ENCODE data around the gene G3BP1. TPM values are rescaled to one million over a fixed set of nuclear protein-coding genes. Genes with fewer than 3 reads are reported as not detected.
"Not testable (repeated sequence)": the region's sequence is repeated elsewhere in the genome, so short reads cannot be mapped to it uniquely, and the experiment has no call there.

The G3BP1 gene
- total RNA-seq, 2 experiments from 2014 or later: 193 to 213 TPM

DNA sequence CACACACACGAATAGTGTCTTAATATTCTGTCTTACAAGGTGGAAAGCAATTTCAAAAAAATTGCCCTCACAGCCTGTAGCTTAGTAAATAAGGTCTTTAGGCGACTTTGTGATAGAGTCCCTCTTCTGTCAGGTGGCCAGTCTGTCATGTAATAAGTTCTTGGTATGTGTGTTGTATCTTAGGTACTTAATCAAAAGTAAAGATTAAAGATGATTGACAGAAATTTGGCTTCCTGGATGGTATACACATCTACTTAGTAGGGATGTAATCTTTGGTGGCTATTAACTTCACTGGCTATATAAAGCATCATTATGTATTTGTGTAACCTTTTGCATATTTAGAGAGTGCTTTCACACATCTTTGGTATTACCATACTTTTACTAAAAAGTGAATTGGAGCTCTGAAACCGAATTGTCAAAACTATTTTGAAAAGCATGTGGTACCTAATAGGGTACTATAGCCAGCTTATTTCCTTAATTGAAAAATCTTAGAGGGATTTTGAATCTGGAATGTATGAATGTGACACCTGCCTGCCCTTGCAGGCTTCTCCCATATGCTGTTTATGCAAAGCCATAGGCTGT lies 3.4 kb downstream of the G3BP1 start:
- ChIA-PET CTCF (interaction anchor here (0.6 to 5.3 kb wide), 5 partner anchors 10 to 369 kb away, joined by 3 to 53 read pairs (median 5); no protein-coding TSS in a partner anchor), POLR2A (interaction anchor here (6.8 kb wide), 1 partner anchor 16 kb away, joined by 100 read pairs; the partner anchor contains the start of gene ATOX1)
- DNase-seq: no peak

DNA sequence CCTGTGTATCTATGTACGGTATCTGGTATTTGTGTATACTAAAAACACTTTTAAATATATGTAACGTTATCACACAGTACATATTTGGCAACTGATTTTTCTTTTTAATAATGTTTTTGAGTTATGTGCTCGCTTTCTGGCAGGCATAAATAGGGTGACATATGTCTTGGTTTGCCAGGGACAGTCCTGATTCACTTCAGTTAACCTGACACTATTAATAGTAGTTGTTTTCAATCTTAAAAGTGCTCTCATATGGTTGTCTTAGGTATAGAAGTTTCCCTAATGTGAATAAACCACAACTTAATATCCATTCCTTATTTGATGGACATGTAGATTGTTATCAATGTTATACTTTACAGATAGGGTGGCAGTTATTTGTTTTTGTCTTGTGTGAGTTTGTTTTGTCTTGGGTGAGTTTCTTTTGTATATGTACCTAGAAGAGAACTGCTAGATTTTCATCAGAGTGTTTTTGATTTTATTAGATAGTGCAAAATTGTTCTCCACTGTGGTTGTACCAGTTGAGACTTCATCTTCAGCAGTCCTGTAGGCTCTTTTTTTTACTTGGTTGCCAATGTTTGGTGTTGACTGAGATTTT lies 7.9 kb downstream of the G3BP1 start:
- ChIA-PET CTCF (no interaction called here), POLR2A (interaction anchor here (0.5 to 1.4 kb wide), 2 partner anchors 8 to 15 kb away, joined by 3 to 4 read pairs; partner anchors contain the start of gene G3BP1)
- Mint-ChIP-seq H3K4me3 (no peak overlapping the region), H3K9me3 (ENCODE audit: insufficient read depth) (no peaks in the 10 kb centered on the region), H3K36me3 (ENCODE audit: low read depth) (peaks cover 50% of the 10 kb centered on the region), H3K27me3 (ENCODE audit: low read depth) (no peaks in the 10 kb centered on the region), H3K4me1 (ENCODE audit: low read depth) (peaks cover 66% of the 10 kb centered on the region), H3K27ac (no peak overlapping the region)
- ATAC-seq: no peak
- no peak for DNase-seq

More for the DNA sequence above, 3.4 kb downstream of the G3BP1 start:
- Mint-ChIP-seq H3K4me1 (ENCODE audit: low read depth) (peaks cover 58% of the 10 kb centered on the region), H3K9me3 (ENCODE audit: insufficient read depth) (no peaks in the 10 kb centered on the region), H3K27me3 (ENCODE audit: low read depth) (no peaks in the 10 kb centered on the region), H3K36me3 (ENCODE audit: low read depth) (peaks cover 61% of the 10 kb centered on the region), H3K4me3 (peak overlapping the region; percentile 87), H3K27ac (peak overlapping the region; percentile 39)
- ATAC-seq: no peak

DNA sequence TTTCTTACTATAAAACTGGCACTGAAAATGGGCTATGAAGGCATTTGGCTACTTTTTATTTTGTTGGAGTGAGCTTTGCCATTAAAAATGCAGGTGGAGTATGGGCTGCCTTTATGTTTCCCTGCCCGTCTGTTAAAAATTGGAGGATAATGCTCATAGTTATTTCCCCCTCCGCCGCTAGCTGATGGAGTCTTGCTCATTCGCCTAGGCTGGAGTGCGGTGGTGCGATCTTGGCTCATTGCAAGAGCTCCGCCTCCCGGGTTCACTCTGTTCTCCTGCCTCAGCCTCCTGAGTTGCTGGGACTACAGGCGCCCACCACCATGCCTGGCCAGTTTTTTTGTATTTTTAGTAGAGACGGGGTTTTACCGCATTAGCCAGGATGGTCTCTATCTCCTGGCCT lies 8.6 kb downstream of the G3BP1 start:
- ATAC-seq: no peak
- no peak for DNase-seq
- POLR2A ChIA-PET: interaction anchor here (0.5 to 1.4 kb wide), 2 partner anchors 9 to 15 kb away, joined by 3 to 4 read pairs; partner anchors contain the start of gene G3BP1
- Mint-ChIP-seq H3K36me3 (ENCODE audit: low read depth) (peaks cover 45% of the 10 kb centered on the region), H3K4me1 (ENCODE audit: low read depth) (peaks cover 63% of the 10 kb centered on the region), H3K27me3 (ENCODE audit: low read depth) (no peaks in the 10 kb centered on the region), H3K4me3 (no peak overlapping the region), H3K27ac (peak overlapping the region; percentile 43), H3K9me3 (ENCODE audit: insufficient read depth) (no peaks in the 10 kb centered on the region)
- CTCF ChIA-PET: interaction anchor here (5.1 kb wide), 1 partner anchor 9 kb away, joined by 19 read pairs; the partner anchor contains the start of gene G3BP1

DNA sequence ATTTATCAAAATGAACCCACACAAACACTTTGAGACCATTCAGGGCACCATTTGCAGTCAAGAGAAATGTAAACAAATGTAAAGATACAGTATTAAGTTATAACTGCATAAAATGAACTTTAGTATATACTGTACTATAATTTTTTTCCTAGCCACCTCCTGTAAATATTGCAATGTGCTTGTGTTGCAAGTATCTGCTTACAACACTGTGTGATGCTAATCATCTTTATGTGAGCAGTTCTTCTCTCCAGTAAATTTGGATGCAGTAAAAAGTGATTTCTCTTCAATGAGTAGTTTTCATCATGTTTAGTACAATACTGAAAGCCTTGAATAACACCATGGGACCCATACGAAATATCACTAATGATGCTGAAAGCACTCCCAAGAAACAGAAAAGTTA lies 9.4 kb downstream of the G3BP1 start:
- CTCF ChIA-PET: interaction anchor here (1.0 to 5.1 kb wide), 4 partner anchors 10 to 129 kb away, joined by 3 to 19 read pairs (median 6); partner anchors contain the start of gene G3BP1
- H3K9me3 Mint-ChIP-seq (ENCODE audit: insufficient read depth): no peaks in the 10 kb centered on the region
- peaks cover 40% of the 10 kb centered on the region for H3K36me3 Mint-ChIP-seq (ENCODE audit: low read depth)
- H3K27me3 Mint-ChIP-seq (ENCODE audit: low read depth): no peaks in the 10 kb centered on the region
- H3K4me1 Mint-ChIP-seq (ENCODE audit: low read depth): peaks cover 60% of the 10 kb centered on the region
- no peak overlapping the region for H3K4me3 Mint-ChIP-seq
- no peak overlapping the region for H3K27ac Mint-ChIP-seq
- DNase-seq (no peak), ATAC-seq (no peak)
- POLR2A ChIA-PET: interaction anchor here (1.4 kb wide), 1 partner anchor 10 kb away, joined by 4 read pairs; the partner anchor contains the start of gene G3BP1

DNA sequence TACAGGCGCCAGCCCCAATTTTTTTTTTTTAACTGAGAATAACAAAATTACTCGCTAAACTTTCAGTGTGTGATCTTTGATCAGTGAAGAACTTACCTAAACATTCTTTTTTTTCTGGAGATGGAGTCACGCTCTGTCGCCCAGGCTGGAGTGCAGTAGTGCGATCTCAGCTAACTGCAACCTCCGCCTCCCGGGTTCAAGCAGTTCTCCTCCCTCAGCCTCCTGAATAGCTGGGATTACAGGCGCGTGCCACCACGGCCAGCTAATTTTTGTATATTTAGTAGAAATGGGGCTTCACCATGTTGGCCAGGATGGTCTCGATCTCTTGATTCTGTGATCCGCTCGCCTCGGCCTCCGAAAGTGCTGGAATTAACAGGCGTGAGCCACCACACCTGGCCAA lies 11.9 kb downstream of the G3BP1 start:
- ChIA-PET POLR2A (interaction anchor here (3.0 kb wide), 1 partner anchor 12 kb away, joined by 19 read pairs; the partner anchor contains the start of gene G3BP1), CTCF (interaction anchor here (5.1 kb wide), 1 partner anchor 13 kb away, joined by 19 read pairs; the partner anchor contains the start of gene G3BP1)
- not testable (repeated sequence) for ATAC-seq; H3K27me3 Mint-ChIP-seq (ENCODE audit: low read depth); DNase-seq; H3K4me3 Mint-ChIP-seq; H3K27ac Mint-ChIP-seq; H3K9me3 Mint-ChIP-seq (ENCODE audit: insufficient read depth)
- Mint-ChIP-seq H3K4me1 (ENCODE audit: low read depth) (peaks cover 46% of the 10 kb centered on the region), H3K36me3 (ENCODE audit: low read depth) (peaks cover 35% of the 10 kb centered on the region)

DNA sequence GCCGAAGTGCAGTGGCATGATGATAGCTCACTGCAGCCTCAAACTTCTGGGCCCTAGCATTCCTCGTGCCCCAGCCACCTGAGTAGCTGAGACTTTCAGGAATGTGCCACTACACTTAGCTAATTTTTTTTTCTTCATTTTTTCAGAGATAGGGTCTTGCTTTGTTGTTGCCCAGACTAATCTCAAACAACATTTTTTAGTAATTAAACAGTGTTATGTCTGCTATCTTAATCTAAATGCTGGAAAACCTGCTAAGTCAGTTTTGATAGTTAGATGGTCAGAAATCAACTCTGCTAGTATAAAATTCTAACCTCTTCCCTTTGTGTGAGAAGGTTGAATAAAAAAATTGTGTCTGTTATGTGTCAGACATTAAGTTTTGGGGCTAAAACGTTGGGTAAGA lies 12.4 kb downstream of the G3BP1 start:
- ChIA-PET CTCF (interaction anchor here (5.1 kb wide), 1 partner anchor 13 kb away, joined by 19 read pairs; the partner anchor contains the start of gene G3BP1), POLR2A (interaction anchor here (1.0 to 3.0 kb wide), 2 partner anchors 8 to 12 kb away, joined by 3 to 19 read pairs; partner anchors contain the start of gene G3BP1)
- Mint-ChIP-seq H3K4me1 (ENCODE audit: low read depth) (peaks cover 43% of the 10 kb centered on the region), H3K4me3 (no peak overlapping the region), H3K9me3 (ENCODE audit: insufficient read depth) (no peaks in the 10 kb centered on the region), H3K36me3 (ENCODE audit: low read depth) (peaks cover 33% of the 10 kb centered on the region), H3K27ac (no peak overlapping the region), H3K27me3 (ENCODE audit: low read depth) (no peaks in the 10 kb centered on the region)
- DNase-seq: no peak
- no peak for ATAC-seq

DNA sequence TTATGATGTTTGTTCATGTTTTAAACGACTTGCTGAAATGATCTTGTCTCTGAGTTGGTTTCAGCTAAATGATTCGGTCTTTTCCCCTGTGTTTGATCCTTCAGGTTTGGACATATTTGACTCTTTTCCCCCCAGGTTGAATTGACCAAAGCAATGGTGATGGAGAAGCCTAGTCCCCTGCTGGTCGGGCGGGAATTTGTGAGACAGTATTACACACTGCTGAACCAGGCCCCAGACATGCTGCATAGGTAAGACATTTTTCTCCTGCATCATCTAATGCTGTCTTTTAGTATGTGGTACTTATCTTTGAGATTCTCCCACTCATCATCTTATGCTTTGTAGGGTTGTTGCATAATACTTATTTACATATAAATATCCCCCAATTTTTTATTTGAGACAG lies 14.7 kb downstream of the G3BP1 start:
- Mint-ChIP-seq H3K27me3 (ENCODE audit: low read depth) (no peaks in the 10 kb centered on the region), H3K4me1 (ENCODE audit: low read depth) (peaks cover 26% of the 10 kb centered on the region), H3K36me3 (ENCODE audit: low read depth) (peaks cover 38% of the 10 kb centered on the region), H3K9me3 (ENCODE audit: insufficient read depth) (no peaks in the 10 kb centered on the region), H3K4me3 (no peak overlapping the region), H3K27ac (no peak overlapping the region)
- CTCF ChIA-PET: interaction anchor here (0.9 to 2.0 kb wide), 2 partner anchors 9 to 12 kb away, joined by 3 to 9 read pairs; no protein-coding TSS in a partner anchor
- ATAC-seq (no peak), DNase-seq (no peak)
- POLR2A ChIA-PET: no interaction called here

DNA sequence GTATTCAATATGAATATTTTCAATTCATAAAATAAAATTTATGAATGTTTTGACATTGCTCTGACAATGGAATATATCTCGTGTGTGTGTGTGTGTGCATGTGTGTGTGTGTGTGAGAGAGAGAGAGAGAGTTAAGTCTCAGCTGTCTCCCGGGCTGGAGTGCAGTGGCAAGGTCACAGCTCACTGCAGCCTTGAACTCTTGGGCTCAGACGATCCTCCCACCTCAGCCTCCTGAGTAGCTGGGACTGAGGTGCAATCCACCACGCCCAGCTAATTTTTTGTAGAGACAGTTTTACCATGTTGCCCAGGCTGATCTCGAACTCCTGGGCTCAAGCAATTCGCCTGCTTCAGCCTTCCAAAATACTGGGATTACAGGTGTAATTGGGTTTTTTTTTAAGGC lies 16.1 kb downstream of the G3BP1 start:
- no peak overlapping the region for H3K27ac Mint-ChIP-seq
- ATAC-seq (no peak), DNase-seq (no peak)
- ChIA-PET CTCF (interaction anchor here (0.7 to 1.0 kb wide), 2 partner anchors 13 to 16 kb away, joined by 3 to 4 read pairs; partner anchors contain the start of gene G3BP1), POLR2A (interaction anchor here (0.8 kb wide), 1 partner anchor 16 kb away, joined by 3 read pairs; the partner anchor contains the start of gene G3BP1)
- peaks cover 46% of the 10 kb centered on the region for H3K36me3 Mint-ChIP-seq (ENCODE audit: low read depth)
- H3K4me1 Mint-ChIP-seq (ENCODE audit: low read depth): peaks cover 20% of the 10 kb centered on the region
- H3K4me3 Mint-ChIP-seq: no peak overlapping the region
- no peaks in the 10 kb centered on the region for H3K9me3 Mint-ChIP-seq (ENCODE audit: insufficient read depth)
- H3K27me3 Mint-ChIP-seq (ENCODE audit: low read depth): no peaks in the 10 kb centered on the region

DNA sequence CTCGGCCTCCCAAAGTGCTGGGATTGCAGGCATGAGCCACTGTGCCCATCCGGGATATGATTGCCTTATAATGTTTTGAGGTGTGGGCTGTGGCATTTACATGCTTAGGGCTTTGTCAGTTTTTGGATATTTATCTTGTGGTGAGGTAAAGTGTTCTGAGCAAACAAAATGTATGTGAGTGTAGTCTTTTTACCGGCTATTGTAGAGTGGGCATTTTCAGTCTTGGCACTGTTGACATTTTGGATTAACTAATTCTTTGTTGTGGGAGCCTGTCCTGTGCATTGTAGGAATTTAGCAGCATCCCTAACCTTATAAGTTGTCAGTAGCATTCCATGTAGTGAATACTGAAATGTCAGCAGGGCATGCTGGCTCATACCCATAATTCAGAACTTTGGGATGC lies 21.6 kb downstream of the G3BP1 start:
- Mint-ChIP-seq H3K9me3 (ENCODE audit: insufficient read depth) (no peaks in the 10 kb centered on the region), H3K4me1 (ENCODE audit: low read depth) (peaks cover 27% of the 10 kb centered on the region), H3K27me3 (ENCODE audit: low read depth) (no peaks in the 10 kb centered on the region), H3K27ac (no peak overlapping the region), H3K4me3 (no peak overlapping the region), H3K36me3 (ENCODE audit: low read depth) (peaks cover 73% of the 10 kb centered on the region)
- ATAC-seq (no peak), DNase-seq (no peak)
- CTCF ChIA-PET: no interaction called here
- POLR2A ChIA-PET: no interaction called here

DNA sequence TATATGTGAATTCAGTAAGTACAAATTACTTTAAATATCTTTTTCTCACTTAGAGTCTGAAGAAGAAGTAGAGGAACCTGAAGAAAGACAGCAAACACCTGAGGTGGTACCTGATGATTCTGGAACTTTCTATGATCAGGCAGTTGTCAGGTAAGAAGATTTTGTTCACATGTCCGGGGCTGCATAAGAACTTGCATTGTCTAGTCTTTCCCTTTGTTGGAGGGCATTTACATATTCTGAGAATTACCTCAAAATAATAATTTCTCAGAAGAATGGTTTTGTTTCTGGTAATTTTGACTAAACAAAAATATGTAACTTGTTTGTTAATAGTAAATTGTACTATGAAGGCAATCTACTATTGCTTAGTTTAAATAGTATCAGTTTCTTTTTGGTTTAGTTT lies 23.7 kb downstream of the G3BP1 start:
- Mint-ChIP-seq H3K4me1 (ENCODE audit: low read depth) (peaks cover 33% of the 10 kb centered on the region), H3K27me3 (ENCODE audit: low read depth) (no peaks in the 10 kb centered on the region), H3K4me3 (no peak overlapping the region), H3K9me3 (ENCODE audit: insufficient read depth) (no peaks in the 10 kb centered on the region), H3K27ac (peak overlapping the region; percentile 14), H3K36me3 (ENCODE audit: low read depth) (peaks cover 75% of the 10 kb centered on the region)
- no peak for DNase-seq
- POLR2A ChIA-PET: no interaction called here
- CTCF ChIA-PET: no interaction called here
- no peak for ATAC-seq

DNA sequence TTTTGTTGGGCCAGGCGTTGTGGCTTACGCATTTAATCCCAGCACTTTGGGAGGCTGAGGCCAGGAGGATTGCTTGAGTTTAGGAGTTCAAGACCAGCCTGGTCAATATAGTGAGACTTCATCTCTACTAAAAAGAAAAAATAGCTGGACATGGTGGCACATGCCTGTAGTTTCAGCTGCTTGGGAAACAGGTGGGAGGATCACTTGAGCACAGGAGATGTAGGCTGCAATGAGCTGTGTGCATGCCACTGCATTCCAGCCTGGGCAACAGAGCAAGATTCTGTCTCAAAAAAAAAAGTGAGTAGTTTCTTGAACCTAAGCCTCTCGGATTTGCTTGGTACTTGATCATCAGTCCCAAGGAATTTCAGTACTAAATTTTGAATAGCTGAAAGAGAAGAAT lies 26.9 kb downstream of the G3BP1 start:
- no peak for DNase-seq
- Mint-ChIP-seq H3K9me3 (ENCODE audit: insufficient read depth) (no peaks in the 10 kb centered on the region), H3K27me3 (ENCODE audit: low read depth) (no peaks in the 10 kb centered on the region), H3K4me1 (ENCODE audit: low read depth) (peaks cover 32% of the 10 kb centered on the region), H3K27ac (no peak overlapping the region), H3K4me3 (no peak overlapping the region), H3K36me3 (ENCODE audit: low read depth) (peaks cover 74% of the 10 kb centered on the region)
- no peak for ATAC-seq
- POLR2A ChIA-PET: interaction anchor here (0.9 to 1.1 kb wide), 3 partner anchors 11 to 26 kb away, joined by 3 to 5 read pairs (median 3); no protein-coding TSS in a partner anchor
- CTCF ChIA-PET: no interaction called here

DNA sequence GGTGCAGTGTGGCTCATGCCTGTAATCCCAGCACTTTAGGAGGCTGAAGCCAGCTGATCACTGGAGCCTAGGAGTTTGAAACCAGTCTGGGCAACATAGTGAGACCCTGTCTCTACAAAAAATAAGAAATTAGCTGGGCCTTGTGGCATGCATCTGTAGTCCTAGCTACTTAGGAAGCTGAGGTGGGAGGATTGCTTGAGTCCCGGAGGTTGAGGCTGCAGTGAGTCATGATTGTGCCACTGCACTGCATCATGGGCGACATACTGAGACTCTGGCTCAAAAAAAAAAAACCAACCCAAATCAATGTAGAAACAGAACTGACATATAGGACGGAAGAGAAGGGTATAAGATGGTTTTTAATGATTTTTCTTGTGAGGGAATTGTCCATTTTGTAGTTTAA lies 27.7 kb downstream of the G3BP1 start:
- no peak for DNase-seq
- POLR2A ChIA-PET: interaction anchor here (0.9 kb wide), 1 partner anchor 10 kb away, joined by 5 read pairs; no protein-coding TSS in a partner anchor
- CTCF ChIA-PET: no interaction called here
- Mint-ChIP-seq H3K27ac (no peak overlapping the region), H3K4me1 (ENCODE audit: low read depth) (peaks cover 24% of the 10 kb centered on the region), H3K9me3 (ENCODE audit: insufficient read depth) (no peaks in the 10 kb centered on the region), H3K27me3 (ENCODE audit: low read depth) (no peaks in the 10 kb centered on the region), H3K36me3 (ENCODE audit: low read depth) (peaks cover 74% of the 10 kb centered on the region), H3K4me3 (no peak overlapping the region)
- no peak for ATAC-seq
